ENCODE data around the gene XRCC4. TPM values are rescaled to one million over a fixed set of nuclear protein-coding genes. Genes with fewer than 3 reads are reported as not detected.

The XRCC4 gene
- total RNA-seq, 1 experiment from 2014 or later = 24.6 TPM

DNA sequence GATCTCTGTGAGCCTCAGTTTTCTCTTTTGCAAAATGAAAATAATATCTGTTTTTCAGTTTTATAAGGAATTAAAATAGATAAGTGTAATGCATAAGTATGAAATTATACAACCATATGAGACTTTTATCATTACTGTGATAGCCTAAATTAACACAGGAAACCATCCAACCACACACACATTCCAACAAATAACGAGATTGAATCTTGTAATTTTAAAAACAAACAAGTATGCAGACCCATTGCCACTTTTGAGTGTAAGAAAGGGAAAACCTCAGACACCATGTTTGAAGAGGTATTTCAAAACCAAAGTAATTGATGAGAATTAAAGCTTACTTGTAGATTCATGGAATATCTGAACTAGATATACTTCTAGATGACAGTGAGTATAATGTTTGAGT lies 32.0 kb downstream of the XRCC4 start (continued):
- TF ChIP-seq ZNF274 (IDR thresholded peaks at IDR 0.05; ENCODE audit: low read depth, low read length) (no peak), POLR2AphosphoS5 (IDR thresholded peaks at IDR 0.05; ENCODE audit: low read depth, low read length) (no peak)
- TF ChIP-seq, protein P1, sequence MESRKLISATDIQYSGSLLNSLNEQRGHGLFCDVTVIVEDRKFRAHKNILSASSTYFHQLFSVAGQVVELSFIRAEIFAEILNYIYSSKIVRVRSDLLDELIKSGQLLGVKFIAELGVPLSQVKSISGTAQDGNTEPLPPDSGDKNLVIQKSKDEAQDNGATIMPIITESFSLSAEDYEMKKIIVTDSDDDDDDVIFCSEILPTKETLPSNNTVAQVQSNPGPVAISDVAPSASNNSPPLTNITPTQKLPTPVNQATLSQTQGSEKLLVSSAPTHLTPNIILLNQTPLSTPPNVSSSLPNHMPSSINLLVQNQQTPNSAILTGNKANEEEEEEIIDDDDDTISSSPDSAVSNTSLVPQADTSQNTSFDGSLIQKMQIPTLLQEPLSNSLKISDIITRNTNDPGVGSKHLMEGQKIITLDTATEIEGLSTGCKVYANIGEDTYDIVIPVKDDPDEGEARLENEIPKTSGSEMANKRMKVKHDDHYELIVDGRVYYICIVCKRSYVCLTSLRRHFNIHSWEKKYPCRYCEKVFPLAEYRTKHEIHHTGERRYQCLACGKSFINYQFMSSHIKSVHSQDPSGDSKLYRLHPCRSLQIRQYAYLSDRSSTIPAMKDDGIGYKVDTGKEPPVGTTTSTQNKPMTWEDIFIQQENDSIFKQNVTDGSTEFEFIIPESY (IDR thresholded peaks at IDR 0.05; ENCODE audit: extremely low read depth, insufficient replicate concordance, low read length) = no peak

DNA sequence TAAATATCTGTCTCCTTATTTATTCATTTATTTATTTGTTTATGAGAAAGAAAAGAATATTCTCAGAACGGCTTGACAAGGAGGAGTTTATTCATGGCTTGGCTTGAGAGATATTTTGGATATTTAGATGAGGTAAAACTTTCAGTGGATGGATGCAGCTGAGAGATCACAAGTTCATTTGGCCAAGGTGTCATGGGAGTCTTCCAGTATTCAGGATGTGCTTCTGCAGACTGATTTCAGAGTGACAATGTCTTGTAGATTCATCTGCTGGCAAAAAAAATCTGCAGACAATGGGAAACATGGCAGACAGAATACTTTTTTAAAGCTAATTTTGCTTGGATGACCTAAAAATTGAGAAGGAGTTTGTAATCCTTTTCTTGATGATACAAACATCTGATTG lies 38.5 kb downstream of the XRCC4 start:
- TF ChIP-seq SRF (IDR thresholded peaks at IDR 0.05; ENCODE audit: low read depth) (no peak), ZFX (IDR thresholded peaks at IDR 0.05) (no peak), ZNF274 (IDR thresholded peaks at IDR 0.05; ENCODE audit: low read depth, low read length) (no peak), SIN3A (IDR thresholded peaks at IDR 0.05; ENCODE audit: low read depth) (no peak), RAD21 (IDR thresholded peaks at IDR 0.05; ENCODE audit: low read depth) (no peak), EGR1 (IDR thresholded peaks at IDR 0.05; ENCODE audit: low read depth) (no peak), CBX3 (IDR thresholded peaks at IDR 0.05; ENCODE audit: low read depth) (no peak), JUND (IDR thresholded peaks at IDR 0.05) (no peak), POLR2A (IDR thresholded peaks at IDR 0.05; ENCODE audit: borderline replicate concordance, extremely low read depth, insufficient read depth, insufficient read length) (no peak), TCF7L2 (IDR thresholded peaks at IDR 0.05; ENCODE audit: borderline replicate concordance, extremely low read depth, insufficient read depth, insufficient read length) (no peak), FOSL1 (IDR thresholded peaks at IDR 0.05; ENCODE audit: low read depth) (no peak)
- TF ChIP-seq, protein P2, sequence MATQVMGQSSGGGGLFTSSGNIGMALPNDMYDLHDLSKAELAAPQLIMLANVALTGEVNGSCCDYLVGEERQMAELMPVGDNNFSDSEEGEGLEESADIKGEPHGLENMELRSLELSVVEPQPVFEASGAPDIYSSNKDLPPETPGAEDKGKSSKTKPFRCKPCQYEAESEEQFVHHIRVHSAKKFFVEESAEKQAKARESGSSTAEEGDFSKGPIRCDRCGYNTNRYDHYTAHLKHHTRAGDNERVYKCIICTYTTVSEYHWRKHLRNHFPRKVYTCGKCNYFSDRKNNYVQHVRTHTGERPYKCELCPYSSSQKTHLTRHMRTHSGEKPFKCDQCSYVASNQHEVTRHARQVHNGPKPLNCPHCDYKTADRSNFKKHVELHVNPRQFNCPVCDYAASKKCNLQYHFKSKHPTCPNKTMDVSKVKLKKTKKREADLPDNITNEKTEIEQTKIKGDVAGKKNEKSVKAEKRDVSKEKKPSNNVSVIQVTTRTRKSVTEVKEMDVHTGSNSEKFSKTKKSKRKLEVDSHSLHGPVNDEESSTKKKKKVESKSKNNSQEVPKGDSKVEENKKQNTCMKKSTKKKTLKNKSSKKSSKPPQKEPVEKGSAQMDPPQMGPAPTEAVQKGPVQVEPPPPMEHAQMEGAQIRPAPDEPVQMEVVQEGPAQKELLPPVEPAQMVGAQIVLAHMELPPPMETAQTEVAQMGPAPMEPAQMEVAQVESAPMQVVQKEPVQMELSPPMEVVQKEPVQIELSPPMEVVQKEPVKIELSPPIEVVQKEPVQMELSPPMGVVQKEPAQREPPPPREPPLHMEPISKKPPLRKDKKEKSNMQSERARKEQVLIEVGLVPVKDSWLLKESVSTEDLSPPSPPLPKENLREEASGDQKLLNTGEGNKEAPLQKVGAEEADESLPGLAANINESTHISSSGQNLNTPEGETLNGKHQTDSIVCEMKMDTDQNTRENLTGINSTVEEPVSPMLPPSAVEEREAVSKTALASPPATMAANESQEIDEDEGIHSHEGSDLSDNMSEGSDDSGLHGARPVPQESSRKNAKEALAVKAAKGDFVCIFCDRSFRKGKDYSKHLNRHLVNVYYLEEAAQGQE (IDR thresholded peaks at IDR 0.05; ENCODE audit: low read depth) = no peak
- TF ChIP-seq, protein P1 (IDR thresholded peaks at IDR 0.05; ENCODE audit: extremely low read depth, insufficient replicate concordance, low read length) = no peak
- TF ChIP-seq, protein P3, sequence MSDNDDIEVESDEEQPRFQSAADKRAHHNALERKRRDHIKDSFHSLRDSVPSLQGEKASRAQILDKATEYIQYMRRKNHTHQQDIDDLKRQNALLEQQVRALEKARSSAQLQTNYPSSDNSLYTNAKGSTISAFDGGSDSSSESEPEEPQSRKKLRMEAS (IDR thresholded peaks at IDR 0.05) = no peak
- TF ChIP-seq, protein P4, sequence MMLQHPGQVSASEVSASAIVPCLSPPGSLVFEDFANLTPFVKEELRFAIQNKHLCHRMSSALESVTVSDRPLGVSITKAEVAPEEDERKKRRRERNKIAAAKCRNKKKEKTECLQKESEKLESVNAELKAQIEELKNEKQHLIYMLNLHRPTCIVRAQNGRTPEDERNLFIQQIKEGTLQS (IDR thresholded peaks at IDR 0.05) = no peak

More for the DNA sequence above, 38.5 kb downstream of the XRCC4 start:
- peaks cover 0 to 7% of the 10 kb centered on the region in 2 experiments; a peak in 1 of 4 replicates for H3K9me3 ChIP-seq (ENCODE audit: control insufficient read depth in 1 of 2, insufficient read depth in 1 of 2, low read depth in 1 of 2, low read length in 2 of 2)
- intact Hi-C loops (cut with micrococcal nuclease) = no loop called here
- BruUV-seq (replicated peaks) = no TSS peak
- no peaks in the 10 kb centered on the region for H3K4me1 ChIP-seq (ENCODE audit: control insufficient read depth in 1 of 2, insufficient read depth in 2 of 2, low read length in 2 of 2)
- H3K79me2 ChIP-seq (ENCODE audit: insufficient read depth, low read length) = no peaks in the 10 kb centered on the region
- H3K4me3 ChIP-seq (replicated peaks in 1 of 2; ENCODE audit: low read depth in 1 of 2, low read length in 2 of 2) = no peak overlapping the region
- no peak for DNase-seq (ENCODE audit: low read depth, low spot score)
- H3K36me3 ChIP-seq (ENCODE audit: control insufficient read depth in 1 of 2, insufficient read depth in 2 of 2, low read length in 2 of 2) = peaks cover 0 to 17% of the 10 kb centered on the region in 2 experiments; a peak in 1 of 4 replicates
- ATAC-seq = no peak
- no peaks in the 10 kb centered on the region for H3K9me2 ChIP-seq (ENCODE audit: insufficient read depth)
- no peak overlapping the region for H3K27ac ChIP-seq (ENCODE audit: low read depth, low read length)
- no peak overlapping the region for H3K4me2 ChIP-seq (ENCODE audit: low read length)
- ChIA-PET POLR2A (no interaction called here), CTCF (no interaction called here), RAD21 (ENCODE audit: low non-redundant PET in 1 of 2, low total read pairs in 2 of 2, uncharacterized antibody in 2 of 2, unreplicated experiment in 2 of 2) (no interaction called here)
- H2AFZ ChIP-seq (ENCODE audit: low read depth, low read length, poor library complexity, severe bottlenecking) = no peak overlapping the region
- H4K20me1 ChIP-seq (ENCODE audit: insufficient read depth) = no peaks in the 10 kb centered on the region
- H3K27me3 ChIP-seq (ENCODE audit: insufficient read depth, low read length) = no peaks in the 10 kb centered on the region
- no peak overlapping the region for H3K9ac ChIP-seq (ENCODE audit: low read length)
